Activated T-cell treated with anti-CD3 and anti-CD28 coated beads for 48 hours (primary cell): ENCODE data around the gene CD81.

Source experiments
- DNase-seq: peaks from one replicate; pipeline ENCODE4 v3.0.0-alpha.2; 2020; ENCODE audit warnings: low read depth

Gene CD81

DNA sequence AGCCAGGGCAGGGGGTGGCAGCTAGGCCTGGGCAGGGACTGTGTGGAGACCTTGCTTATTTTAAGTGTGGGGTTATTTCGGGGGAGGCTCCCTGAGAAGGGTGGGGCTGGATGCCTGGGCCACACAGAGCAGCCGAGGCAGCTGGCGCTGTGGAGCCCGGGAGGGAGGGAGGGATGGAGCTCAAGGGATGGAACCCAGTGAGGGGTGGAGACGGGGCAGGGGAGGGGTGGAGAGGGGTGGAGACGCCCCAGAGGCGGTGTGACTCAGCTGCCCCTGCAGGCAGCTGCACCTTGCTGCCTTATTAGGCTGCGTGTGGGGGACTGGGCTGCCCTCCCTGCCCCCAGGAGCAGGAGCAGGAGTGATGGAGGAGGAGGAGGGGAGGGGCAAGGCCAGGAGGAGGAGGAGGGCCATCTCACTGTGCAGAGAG lies 13.6 kb downstream of the CD81 start:
- DNase-seq: no peak

- DNase-seq: no peak
These were observed 14.3 kb downstream of the CD81 start for GRCh38 chr11:2391181-2391975.

- DNase-seq: no peak
These were observed 15.3 kb downstream of the CD81 start for GRCh38 chr11:2392241-2392959.

- DNase-seq: no peak
These were observed 16.2 kb downstream of the CD81 start for GRCh38 chr11:2393111-2393868.

DNA sequence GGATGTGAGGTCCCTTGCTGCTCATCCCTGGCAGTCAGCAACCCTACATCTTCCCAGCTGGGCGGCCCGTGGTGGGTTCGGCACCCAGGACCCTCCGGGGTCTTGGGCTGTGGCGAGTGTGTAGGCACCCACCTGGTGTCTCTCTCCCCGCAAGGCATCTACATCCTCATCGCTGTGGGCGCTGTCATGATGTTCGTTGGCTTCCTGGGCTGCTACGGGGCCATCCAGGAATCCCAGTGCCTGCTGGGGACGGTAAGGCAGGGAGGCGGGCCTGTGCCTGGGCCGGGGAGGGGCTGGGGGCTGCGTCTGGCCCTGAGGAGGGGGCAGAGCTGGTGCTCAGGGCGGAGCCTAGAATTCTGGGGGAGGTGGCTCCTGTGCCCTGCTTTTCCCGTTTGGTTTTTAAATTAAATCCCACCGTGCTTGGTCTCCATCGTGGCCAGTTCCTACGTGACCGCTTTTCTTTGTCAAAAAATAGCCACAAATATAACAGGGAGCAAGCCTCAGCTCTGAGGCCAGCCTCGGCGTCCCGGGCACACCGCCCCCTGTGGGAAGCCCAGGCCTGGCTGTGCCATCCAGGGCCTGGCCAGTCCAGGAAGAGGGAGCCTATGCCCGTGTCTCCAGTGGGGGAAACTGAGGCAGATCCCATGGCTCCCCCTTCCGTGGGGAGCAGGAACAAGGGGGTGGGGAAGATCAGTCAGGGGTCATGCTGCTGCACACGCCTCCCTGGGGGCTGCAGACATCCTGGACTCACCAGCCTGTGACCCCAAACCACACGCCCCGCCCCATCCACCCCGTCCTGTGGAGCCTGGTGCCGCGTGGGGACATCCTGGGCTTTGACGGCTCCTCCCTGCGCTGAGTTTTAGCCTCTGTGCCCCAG lies 17.1 kb downstream of the CD81 start:
- no peak for DNase-seq

DNA sequence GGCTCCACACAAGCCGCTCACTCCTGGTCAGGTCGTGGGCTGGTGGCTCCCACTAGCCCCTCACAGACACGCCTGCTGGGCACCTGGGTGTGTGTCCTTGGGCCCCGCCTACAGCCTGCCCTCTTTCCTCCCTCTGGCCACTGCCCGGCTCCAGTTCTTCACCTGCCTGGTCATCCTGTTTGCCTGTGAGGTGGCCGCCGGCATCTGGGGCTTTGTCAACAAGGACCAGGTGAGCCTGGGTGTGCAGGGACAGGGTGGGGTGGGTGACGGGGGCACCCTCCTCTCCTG lies 17.7 kb downstream of the CD81 start:
- no peak for DNase-seq

DNA sequence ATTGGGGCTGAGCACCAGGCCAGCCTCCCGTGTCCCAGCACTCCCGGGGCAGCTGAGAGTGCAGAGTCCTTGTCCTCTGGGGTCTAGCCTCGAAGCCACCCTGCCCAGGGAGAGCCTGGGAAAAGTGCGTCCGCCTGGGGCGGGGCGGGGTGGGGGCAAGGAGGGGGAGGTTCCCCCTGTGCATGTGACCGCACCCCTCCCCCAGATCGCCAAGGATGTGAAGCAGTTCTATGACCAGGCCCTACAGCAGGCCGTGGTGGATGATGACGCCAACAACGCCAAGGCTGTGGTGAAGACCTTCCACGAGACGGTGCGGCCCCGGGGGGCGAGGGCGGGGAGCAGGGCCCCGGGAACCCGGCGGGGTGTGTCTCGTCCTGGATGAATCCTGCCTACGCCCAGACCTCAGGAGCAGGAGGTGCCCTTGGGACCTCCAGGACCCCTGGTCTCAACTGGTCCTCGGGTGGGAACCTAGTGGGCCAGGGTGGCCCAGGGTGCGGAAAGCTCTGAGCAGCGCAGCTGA lies 18.2 kb downstream of the CD81 start:
- DNase-seq: no peak

DNA sequence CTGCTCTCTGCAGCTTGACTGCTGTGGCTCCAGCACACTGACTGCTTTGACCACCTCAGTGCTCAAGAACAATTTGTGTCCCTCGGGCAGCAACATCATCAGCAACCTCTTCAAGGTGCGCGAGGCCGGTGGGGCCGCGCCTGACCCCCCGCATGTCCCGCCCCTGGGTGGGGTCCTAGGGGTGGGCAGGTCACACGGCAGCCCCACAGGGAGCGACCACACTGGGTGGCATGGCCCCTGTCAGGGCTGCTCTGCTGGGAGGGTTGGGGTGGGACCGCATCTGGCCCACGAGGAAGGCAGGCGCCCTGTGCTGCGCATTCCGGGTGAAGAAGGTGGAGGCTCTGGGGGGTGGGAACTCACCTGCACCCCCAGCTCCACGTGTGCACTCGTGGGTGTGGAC lies 18.7 kb downstream of the CD81 start:
- no peak for DNase-seq

- no peak for DNase-seq
These were observed 19.4 kb downstream of the CD81 start for GRCh38 chr11:2396471-2396870.

GRCh38 chr11:2397005-2397404 lies 19.9 kb downstream of the CD81 start:
- no peak for DNase-seq

DNA sequence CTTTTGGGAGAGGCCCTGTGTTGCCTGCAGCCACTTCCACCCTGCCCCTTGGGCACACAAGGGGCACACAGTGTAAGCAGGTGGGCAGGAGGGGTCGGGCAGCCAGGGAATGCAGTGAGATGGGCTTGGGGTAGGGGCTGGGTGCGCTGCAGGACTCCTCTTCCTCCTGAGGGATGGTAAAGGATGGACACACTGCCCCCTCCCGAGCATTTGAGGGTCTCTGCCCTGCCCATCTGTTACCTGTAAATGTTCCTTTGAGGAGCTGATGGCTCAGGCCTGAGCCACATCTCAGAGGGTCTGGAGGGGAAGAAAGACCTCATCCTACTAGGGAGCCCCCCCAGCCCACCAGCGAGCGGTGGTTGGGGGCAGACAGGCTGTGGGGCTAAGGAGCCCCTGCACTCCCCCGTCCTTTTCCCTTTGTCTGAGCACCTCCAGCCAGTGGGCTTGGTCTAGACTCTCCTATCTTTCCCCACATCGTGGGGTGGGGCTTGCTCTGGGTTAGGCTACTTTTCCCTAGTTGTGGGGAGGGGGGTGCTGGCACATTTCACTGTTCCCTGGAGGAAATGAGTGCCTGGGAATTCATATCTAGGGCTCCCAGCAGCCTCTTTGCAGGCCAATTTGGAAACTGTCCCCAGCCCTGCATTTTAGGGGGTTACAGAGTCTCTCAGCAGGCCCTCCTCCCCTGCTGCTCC lies 21.7 kb downstream of the CD81 start:
- no peak for DNase-seq

DNA sequence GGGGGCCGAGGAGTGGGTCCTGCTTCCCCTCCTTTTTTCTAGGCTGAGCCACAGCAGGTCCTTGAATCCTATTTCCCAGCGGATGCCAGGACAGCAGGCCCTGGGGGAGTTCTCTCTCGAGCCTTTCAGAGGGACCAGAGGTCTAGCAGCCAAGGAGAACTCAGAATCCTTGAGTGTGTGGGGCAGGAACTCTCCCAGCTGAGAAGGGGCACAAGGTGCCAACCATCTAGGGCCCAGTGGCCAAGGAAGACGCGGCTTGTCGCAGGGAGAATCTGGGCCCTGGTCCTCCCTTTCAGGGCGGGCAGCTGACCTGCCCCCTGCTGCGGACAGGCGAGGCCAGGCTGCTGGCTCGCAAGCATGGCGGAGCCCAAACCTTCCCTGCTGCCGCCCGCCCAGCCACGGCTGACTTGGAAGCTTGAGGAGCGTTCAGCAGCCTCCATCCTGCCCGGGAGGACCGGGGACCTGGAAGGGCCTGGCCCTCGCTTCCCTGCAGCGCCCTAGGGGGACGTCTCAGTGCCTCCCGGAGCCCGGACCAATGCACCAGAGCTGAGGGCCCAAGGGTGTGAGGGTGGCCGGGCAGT lies 22.5 kb downstream of the CD81 start:
- no peak for DNase-seq

DNA sequence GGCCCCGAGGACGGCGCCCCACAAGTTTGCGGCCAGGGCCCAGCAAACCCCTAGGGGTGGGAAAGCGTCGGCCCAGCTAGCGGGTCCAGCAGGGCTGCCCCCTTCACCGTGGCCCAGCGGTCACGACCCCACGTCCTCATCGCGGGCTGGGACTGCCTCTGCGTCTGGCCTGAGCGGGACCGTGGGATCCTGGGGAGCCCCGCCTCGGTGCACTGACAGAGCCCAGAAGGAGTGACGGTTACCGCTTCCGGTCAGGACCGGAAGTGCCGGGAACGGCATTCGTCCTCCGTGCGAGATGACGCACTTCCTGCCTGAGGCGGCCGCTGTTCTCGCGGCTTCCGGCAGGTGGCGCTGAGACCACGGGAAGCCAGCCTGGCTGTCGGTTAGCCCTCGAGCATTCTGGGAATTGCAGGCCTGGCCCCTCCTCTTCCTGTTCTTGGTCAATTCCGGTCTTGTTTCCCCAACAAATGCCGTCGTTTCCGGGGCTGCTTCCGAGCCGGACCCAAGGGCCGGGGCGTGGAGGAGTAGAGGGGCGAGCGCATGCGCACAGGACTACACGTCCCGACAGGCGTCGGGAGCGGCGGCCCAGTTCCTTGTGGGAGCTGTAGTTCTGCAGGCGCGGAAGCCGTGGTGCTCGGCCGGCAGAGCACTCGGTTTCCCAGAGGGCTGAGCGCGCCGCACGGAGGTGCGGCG lies 23.1 kb downstream of the CD81 start, which contains the start of gene TSSC4:
Gene TSSC4 (plus strand): TSS at position 682 of the 693 bp plus-strand sequence. CDS start 1,884 bp downstream, outside the sequence.
- DNase-seq: peak; percentile 97

GRCh38 chr11:2400762-2401435 lies 23.8 kb downstream of the CD81 start:
- no peak for DNase-seq

GRCh38 chr11:2401436-2401984 lies 24.4 kb downstream of the CD81 start:
- no peak for DNase-seq

DNA sequence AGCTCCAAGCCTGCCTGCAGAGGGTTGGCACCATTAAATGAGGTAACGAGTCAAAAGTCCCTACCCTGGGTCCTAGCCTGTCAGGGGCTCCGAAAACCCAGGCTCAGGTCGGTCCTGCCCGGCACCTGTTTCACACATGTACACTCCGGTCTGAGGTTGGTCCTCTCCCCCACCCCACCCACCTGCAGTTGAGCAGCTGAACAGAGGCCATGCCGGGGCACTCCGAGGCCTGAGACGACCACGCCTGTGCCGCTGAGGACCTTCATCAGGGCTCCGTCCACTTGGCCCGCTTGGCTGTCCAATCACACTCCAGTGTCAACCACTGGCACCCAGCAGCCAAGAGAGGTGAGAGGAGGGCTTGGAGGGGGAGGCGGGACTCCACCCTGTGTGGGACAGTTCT lies 25.0 kb downstream of the CD81 start:
- no peak for DNase-seq

DNA sequence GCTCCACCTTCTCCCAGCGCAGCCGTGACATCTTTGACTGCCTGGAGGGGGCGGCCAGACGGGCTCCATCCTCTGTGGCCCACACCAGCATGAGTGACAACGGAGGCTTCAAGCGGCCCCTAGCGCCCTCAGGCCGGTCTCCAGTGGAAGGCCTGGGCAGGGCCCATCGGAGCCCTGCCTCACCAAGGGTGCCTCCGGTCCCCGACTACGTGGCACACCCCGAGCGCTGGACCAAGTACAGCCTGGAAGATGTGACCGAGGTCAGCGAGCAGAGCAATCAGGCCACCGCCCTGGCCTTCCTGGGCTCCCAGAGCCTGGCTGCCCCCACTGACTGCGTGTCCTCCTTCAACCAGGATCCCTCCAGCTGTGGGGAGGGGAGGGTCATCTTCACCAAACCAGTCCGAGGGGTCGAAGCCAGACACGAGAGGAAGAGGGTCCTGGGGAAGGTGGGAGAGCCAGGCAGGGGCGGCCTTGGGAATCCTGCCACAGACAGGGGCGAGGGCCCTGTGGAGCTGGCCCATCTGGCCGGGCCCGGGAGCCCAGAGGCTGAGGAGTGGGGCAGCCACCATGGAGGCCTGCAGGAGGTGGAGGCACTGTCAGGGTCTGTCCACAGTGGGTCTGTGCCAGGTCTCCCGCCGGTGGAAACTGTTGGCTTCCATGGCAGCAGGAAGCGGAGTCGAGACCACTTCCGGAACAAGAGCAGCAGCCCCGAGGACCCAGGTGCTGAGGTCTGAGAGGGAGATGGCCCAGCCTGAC lies 26.0 kb downstream of the CD81 start:
- no peak for DNase-seq

GRCh38 chr11:2404735-2405196 lies 27.7 kb downstream of the CD81 start:
- DNase-seq: no peak
